Measurements from ENCODE around the gene C13orf46. TPM values are rescaled to one million over a fixed set of nuclear protein-coding genes. Genes with fewer than 3 reads are reported as not detected.
"Not testable (repeated sequence)": the region's sequence is repeated elsewhere in the genome, so short reads cannot be mapped to it uniquely, and the experiment has no call there.

Gene C13orf46
- polyA plus RNA-seq, 4 donors: 0.04 to 0.23 (median 0.14) TPM

GRCh38 chr13:113995051-113995601, 21.2 kb upstream of the C13orf46 start:
- peak in 2 of 4 donors; percentile 4 to 5 for DNase-seq (ENCODE audit: low read depth in 4 of 4, low spot score in 3 of 4)

- DNase-seq (ENCODE audit: low read depth in 4 of 4, low spot score in 3 of 4): no peak
These were observed 18.6 kb upstream of the C13orf46 start for GRCh38 chr13:113992276-113993005.

- DNase-seq (ENCODE audit: low read depth in 4 of 4, low spot score in 3 of 4): no peak
These were observed 17.9 kb upstream of the C13orf46 start for GRCh38 chr13:113991676-113992179.

- no peak for DNase-seq (ENCODE audit: low read depth in 4 of 4, low spot score in 3 of 4)
These were observed 17.4 kb upstream of the C13orf46 start for GRCh38 chr13:113991191-113991669.

GRCh38 chr13:113990321-113990837, 16.5 kb upstream of the C13orf46 start:
- no peak for DNase-seq (ENCODE audit: low read depth in 4 of 4, low spot score in 3 of 4)

- no peak for DNase-seq (ENCODE audit: low read depth in 4 of 4, low spot score in 3 of 4)
These were observed 15.9 kb upstream of the C13orf46 start for GRCh38 chr13:113989585-113990300.

GRCh38 chr13:113988859-113989258, 15.0 kb upstream of the C13orf46 start:
- DNase-seq (ENCODE audit: low read depth in 4 of 4, low spot score in 3 of 4): not testable (repeated sequence)

GRCh38 chr13:113982296-113982661, 8.4 kb upstream of the C13orf46 start:
- no peak for DNase-seq (ENCODE audit: low read depth in 4 of 4, low spot score in 3 of 4)

- DNase-seq (ENCODE audit: low read depth in 4 of 4, low spot score in 3 of 4): no peak
These were observed 7.9 kb upstream of the C13orf46 start for GRCh38 chr13:113981611-113982295.

- DNase-seq (ENCODE audit: low read depth in 4 of 4, low spot score in 3 of 4): no peak
These were observed 7.3 kb upstream of the C13orf46 start for GRCh38 chr13:113981194-113981605.

- no peak for DNase-seq (ENCODE audit: low read depth in 4 of 4, low spot score in 3 of 4)
These were observed 6.7 kb upstream of the C13orf46 start for GRCh38 chr13:113980489-113981064.

GRCh38 chr13:113979791-113980471, 6.1 kb upstream of the C13orf46 start:
- DNase-seq (ENCODE audit: low read depth in 4 of 4, low spot score in 3 of 4): no peak

GRCh38 chr13:113978741-113979481, 5.0 kb upstream of the C13orf46 start:
- no peak for DNase-seq (ENCODE audit: low read depth in 4 of 4, low spot score in 3 of 4)

- DNase-seq (ENCODE audit: low read depth in 4 of 4, low spot score in 3 of 4): no peak
These were observed 4.1 kb upstream of the C13orf46 start for GRCh38 chr13:113977976-113978375.

- DNase-seq (ENCODE audit: low read depth in 4 of 4, low spot score in 3 of 4): no peak
These were observed 3.1 kb upstream of the C13orf46 start for GRCh38 chr13:113976711-113977684.

GRCh38 chr13:113975416-113975815, 1.5 kb upstream of the C13orf46 start:
- no peak for DNase-seq (ENCODE audit: low read depth in 4 of 4, low spot score in 3 of 4)

GRCh38 chr13:113974304-113975281, 717 bp upstream of the C13orf46 start:
- DNase-seq (ENCODE audit: low read depth in 4 of 4, low spot score in 3 of 4): no peak

Measured in left renal pelvis (tissue), 4 donors.